Brain microvascular endothelial cell (primary cell): ENCODE measurements around the gene DNAJC17.

Experiments used
- DNase-seq: peaks from one replicate; pipeline ENCODE4 v3.0.0-alpha.2; 2020
- H3K27ac ChIP-seq: fragments of 250-450 bp; sonication (Bioruptor Pico); 2 replicates; pipeline ENCODE4 v1.5.1; 2020; ENCODE audit warnings: mild to moderate bottlenecking, moderate library complexity
- H3K27me3 ChIP-seq: fragments of 250-450 bp; sonication (Bioruptor Pico); replicated peaks from 2 replicates; pipeline ENCODE4 v1.5.1; 2020; ENCODE audit warnings: mild to moderate bottlenecking
- H3K36me3 ChIP-seq: fragments of 250-450 bp; sonication (Bioruptor Pico); replicated peaks from 2 replicates; pipeline ENCODE4 v1.5.1; 2020; ENCODE audit warnings: mild to moderate bottlenecking
- H3K4me3 ChIP-seq: 2 replicates; pipeline ENCODE4 v1.5.1; 2011; ENCODE audit warnings: low read depth, mild to moderate bottlenecking, control low read depth, low read length, moderate library complexity
- CTCF ChIP-seq: IDR thresholded peaks from 2 replicates; pipeline ENCODE4 v1.5.1; 2011; ENCODE audit warnings: low read depth, mild to moderate bottlenecking, moderate library complexity, low read length, control low read depth, inconsistent platforms; ENCODE audit errors: missing control alignments
- in situ Hi-C: cut with HindIII; loops from 2 replicates; pipeline ENCODE4 v1.10.0; 2017; ENCODE audit warnings: low sequenced_read_pairs, low pct_ligation_motif_present

Gene DNAJC17

GRCh38 chr15:40852529-40852928 is 45.3 kb upstream of the DNAJC17 start:
- H3K27ac ChIP-seq: no peak overlapping the region
- H3K27me3 ChIP-seq: no peaks in the 10 kb centered on the region
- TF ChIP-seq CTCF: no peak
- H3K4me3 ChIP-seq: no peak overlapping the region
- in situ Hi-C loops: no loop called here
- H3K36me3 ChIP-seq: no peaks in the 10 kb centered on the region
- no peak for DNase-seq

- no peaks in the 10 kb centered on the region for H3K36me3 ChIP-seq
- TF ChIP-seq CTCF: no peak
- H3K27ac ChIP-seq: no peak overlapping the region
- DNase-seq: no peak
- H3K27me3 ChIP-seq: no peaks in the 10 kb centered on the region
- no peak overlapping the region for H3K4me3 ChIP-seq
- in situ Hi-C loops: no loop called here
These were observed 43.4 kb upstream of the DNAJC17 start for GRCh38 chr15:40850576-40851112.

- Histone ChIP-seq H3K36me3 (no peaks in the 10 kb centered on the region), H3K27ac (no peak overlapping the region), H3K4me3 (no peak overlapping the region), H3K27me3 (peaks cover 2% of the 10 kb centered on the region)
- peak; percentile 25 for DNase-seq
- in situ Hi-C loops: no loop called here
- no peak for TF ChIP-seq CTCF
These were observed 40.1 kb upstream of the DNAJC17 start for GRCh38 chr15:40847223-40847961.

GRCh38 chr15:40846841-40847222 is 39.6 kb upstream of the DNAJC17 start:
- no peak overlapping the region for H3K27ac ChIP-seq
- no peak overlapping the region for H3K4me3 ChIP-seq
- in situ Hi-C loops: no loop called here

GRCh38 chr15:40845511-40846284 is 38.4 kb upstream of the DNAJC17 start:
- TF ChIP-seq CTCF: no peak
- no peak overlapping the region for H3K4me3 ChIP-seq
- in situ Hi-C loops: no loop called here
- no peak overlapping the region for H3K27ac ChIP-seq
- peaks cover 2% of the 10 kb centered on the region for H3K27me3 ChIP-seq
- no peak for DNase-seq
- no peaks in the 10 kb centered on the region for H3K36me3 ChIP-seq

More at GRCh38 chr15:40846841-40847222, 39.6 kb upstream of the DNAJC17 start:
- no peak for DNase-seq
- H3K27me3 ChIP-seq: peaks cover 2% of the 10 kb centered on the region
- TF ChIP-seq CTCF: no peak
- no peaks in the 10 kb centered on the region for H3K36me3 ChIP-seq
